HFFc6 (cell line): ENCODE data around the gene SKIC2. TPM values are rescaled to one million over a fixed set of nuclear protein-coding genes. Genes with fewer than 3 reads are reported as not detected.
A peak's percentile ranks its signal among the peaks of the same experiment; 100 is the strongest.

ENCODE experiments used
- DNase-seq: peaks from one replicate; pipeline ENCODE4 v3.0.0-alpha.2; 2018
- H3K27ac Mint-ChIP-seq: 2 replicates; pipeline ENCODE4 v1.8.0; 2020; ENCODE audit warnings: mild to moderate bottlenecking, mixed read lengths
- H3K27me3 Mint-ChIP-seq: 2 replicates; pipeline ENCODE4 v1.8.0; 2021; ENCODE audit warnings: mild to moderate bottlenecking, moderate library complexity, mixed read lengths; ENCODE audit not compliant: insufficient read depth
- H3K36me3 Mint-ChIP-seq: 2 replicates; pipeline ENCODE4 v1.8.0; 2021; ENCODE audit warnings: low read depth, mixed read lengths
- H3K4me1 Mint-ChIP-seq: 2 replicates; pipeline ENCODE4 v1.8.0; 2020; ENCODE audit warnings: low read depth, mixed read lengths
- H3K4me3 Mint-ChIP-seq: 2 replicates; pipeline ENCODE4 v1.8.0; 2020; ENCODE audit warnings: mild to moderate bottlenecking, moderate library complexity, mixed read lengths
- H3K9me3 Mint-ChIP-seq: 2 replicates; pipeline ENCODE4 v1.8.0; 2020; ENCODE audit warnings: mild to moderate bottlenecking, mixed read lengths
- total RNA-seq, 6 experiments: library from RNA; stranded (reverse); fragmentation: NEBNext Ultra II Directional; extraction: Animal tissue kit (Norgen Biotek cat#: 25700); gene quantifications; 2 replicates in 1 of 6; 3 replicates in 5 of 6; pipeline ENCODE4 v1.2.3, GENCODE V29; 2021
- TF ChIP-seq, protein P1 (sequence below): fragments of 200-600 bp; sonication (generic); IDR thresholded peaks from 2 replicates; pipeline ENCODE4 v1.5.0; 2021; ENCODE audit warnings: antibody characterized with exemption, mild to moderate bottlenecking

The SKIC2 gene
- total RNA-seq, 6 experiments from 2014 or later: 74.0 to 83.3 (median 77.8) TPM

- Mint-ChIP-seq H3K4me1 (peaks cover 37% of the 10 kb centered on the region), H3K27me3 (peaks cover 20% of the 10 kb centered on the region), H3K4me3 (peak overlapping the region; percentile 92), H3K9me3 (peaks cover 3% of the 10 kb centered on the region; the same call in 1 of the 2 replicates), H3K36me3 (peaks cover 35% of the 10 kb centered on the region), H3K27ac (peak overlapping the region; percentile 96)
- peak; percentile 45 for DNase-seq
- TF ChIP-seq, protein P1, sequence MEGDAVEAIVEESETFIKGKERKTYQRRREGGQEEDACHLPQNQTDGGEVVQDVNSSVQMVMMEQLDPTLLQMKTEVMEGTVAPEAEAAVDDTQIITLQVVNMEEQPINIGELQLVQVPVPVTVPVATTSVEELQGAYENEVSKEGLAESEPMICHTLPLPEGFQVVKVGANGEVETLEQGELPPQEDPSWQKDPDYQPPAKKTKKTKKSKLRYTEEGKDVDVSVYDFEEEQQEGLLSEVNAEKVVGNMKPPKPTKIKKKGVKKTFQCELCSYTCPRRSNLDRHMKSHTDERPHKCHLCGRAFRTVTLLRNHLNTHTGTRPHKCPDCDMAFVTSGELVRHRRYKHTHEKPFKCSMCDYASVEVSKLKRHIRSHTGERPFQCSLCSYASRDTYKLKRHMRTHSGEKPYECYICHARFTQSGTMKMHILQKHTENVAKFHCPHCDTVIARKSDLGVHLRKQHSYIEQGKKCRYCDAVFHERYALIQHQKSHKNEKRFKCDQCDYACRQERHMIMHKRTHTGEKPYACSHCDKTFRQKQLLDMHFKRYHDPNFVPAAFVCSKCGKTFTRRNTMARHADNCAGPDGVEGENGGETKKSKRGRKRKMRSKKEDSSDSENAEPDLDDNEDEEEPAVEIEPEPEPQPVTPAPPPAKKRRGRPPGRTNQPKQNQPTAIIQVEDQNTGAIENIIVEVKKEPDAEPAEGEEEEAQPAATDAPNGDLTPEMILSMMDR: no peak
Observed at GRCh38 chr6:31969712-31970603, 11.0 kb downstream of the SKIC2 start.

- H3K36me3 Mint-ChIP-seq: peaks cover 33% of the 10 kb centered on the region
- DNase-seq: no peak
- H3K4me3 Mint-ChIP-seq: peak overlapping the region; percentile 92
- H3K4me1 Mint-ChIP-seq: peaks cover 37% of the 10 kb centered on the region
- peaks cover 20% of the 10 kb centered on the region for H3K27me3 Mint-ChIP-seq
- H3K9me3 Mint-ChIP-seq: peaks cover 3% of the 10 kb centered on the region; the same call in 1 of the 2 replicates
- H3K27ac Mint-ChIP-seq: peak overlapping the region; percentile 96
- TF ChIP-seq, protein P1: no peak
Observed at GRCh38 chr6:31970604-31971271, 11.8 kb downstream of the SKIC2 start.

- Mint-ChIP-seq H3K36me3 (peaks cover 29% of the 10 kb centered on the region), H3K27me3 (peaks cover 20% of the 10 kb centered on the region), H3K27ac (peak overlapping the region; percentile 96), H3K9me3 (peaks cover 3% of the 10 kb centered on the region; the same call in 1 of the 2 replicates), H3K4me1 (peaks cover 37% of the 10 kb centered on the region), H3K4me3 (peak overlapping the region; percentile 92)
- no peak for DNase-seq
- TF ChIP-seq, protein P1: no peak
Observed at GRCh38 chr6:31971279-31971992, 12.5 kb downstream of the SKIC2 start.

GRCh38 chr6:31971993-31972708, 13.2 kb downstream of the SKIC2 start, which contains the start of gene DXO:
Gene DXO, minus strand, starts transcription at chr6:31972138. Its CDS starts 463 bp downstream, at chr6:31971675.
- TF ChIP-seq, protein P1: no peak
- DNase-seq: peak; percentile 98
- Mint-ChIP-seq H3K9me3 (peaks cover 3% of the 10 kb centered on the region; the same call in 1 of the 2 replicates), H3K4me3 (peak within 1 kb of the TSS; percentile 92), H3K36me3 (peaks cover 29% of the 10 kb centered on the region), H3K27me3 (peaks cover 20% of the 10 kb centered on the region), H3K27ac (peak within 1 kb of the TSS; percentile 96), H3K4me1 (peaks cover 37% of the 10 kb centered on the region)
